ENCODE results near the gene IGFBP1.

Gene IGFBP1

DNA sequence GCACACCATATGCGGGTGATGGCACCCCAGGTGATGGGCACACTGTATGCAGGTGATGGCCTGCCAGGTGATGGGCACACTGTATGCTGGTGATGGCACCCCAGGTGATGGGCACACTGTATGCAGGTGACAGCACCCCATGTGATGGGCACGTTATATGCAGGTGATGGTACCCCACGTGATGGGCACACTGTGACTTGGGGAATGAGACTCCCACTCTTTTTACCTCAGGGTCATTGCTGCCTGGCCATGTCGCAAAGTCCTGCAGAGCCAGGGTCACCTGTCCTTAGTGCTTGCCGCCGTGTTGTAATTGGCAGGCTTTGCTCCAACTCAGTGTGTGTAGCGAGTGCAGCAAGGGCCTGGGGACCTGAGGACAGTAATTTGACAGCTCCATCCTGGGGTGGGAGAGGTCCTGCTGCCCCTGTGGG, 7.8 kb upstream of the IGFBP1 start:
- Histone ChIP-seq H3K27ac (ENCODE audit: insufficient read depth, low read length, poor library complexity, severe bottlenecking) (no peak overlapping the region), H3K4me3 (ENCODE audit: insufficient read depth, low read depth, low read length, poor library complexity, severe bottlenecking) (no peak overlapping the region), H3K9me3 (ENCODE audit: control insufficient read depth, low read length) (no peaks in the 10 kb centered on the region), H3K36me3 (ENCODE audit: control insufficient read depth, insufficient read depth, low read length) (no peaks in the 10 kb centered on the region), H3K4me1 (ENCODE audit: control insufficient read depth, insufficient read depth, low read length, poor library complexity, severe bottlenecking) (no peaks in the 10 kb centered on the region), H3K27me3 (replicated peaks; ENCODE audit: control insufficient read depth, insufficient read depth, low read length, poor library complexity, severe bottlenecking) (no peaks in the 10 kb centered on the region)
- DNase-seq, result no peak

DNA sequence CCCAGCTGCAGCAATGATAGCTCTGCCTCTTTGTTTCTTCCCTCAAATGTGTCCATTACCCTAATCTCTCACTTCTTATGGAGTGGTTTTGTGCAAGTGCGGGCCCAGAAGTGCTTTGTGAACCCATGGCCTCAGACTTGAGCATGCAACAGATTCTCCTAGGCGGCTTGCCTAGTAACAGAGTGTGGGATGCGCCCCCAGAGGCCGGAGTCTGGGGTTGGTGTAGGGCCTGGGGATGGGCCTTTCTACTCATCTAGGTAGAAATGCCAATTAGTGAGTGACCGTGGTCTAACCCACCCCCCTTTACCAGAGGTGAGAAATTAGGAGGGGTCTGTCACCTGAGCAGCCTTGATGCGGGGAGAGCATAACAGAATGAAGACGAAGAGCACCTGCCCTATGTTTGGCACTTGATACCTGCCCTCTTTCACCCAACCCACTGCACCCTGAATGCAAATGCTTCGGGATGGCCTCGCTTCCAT, 7.0 kb upstream of the IGFBP1 start:
- Histone ChIP-seq H3K27ac (ENCODE audit: insufficient read depth, low read length, poor library complexity, severe bottlenecking) (no peak overlapping the region), H3K27me3 (replicated peaks; ENCODE audit: control insufficient read depth, insufficient read depth, low read length, poor library complexity, severe bottlenecking) (no peaks in the 10 kb centered on the region), H3K9me3 (ENCODE audit: control insufficient read depth, low read length) (no peaks in the 10 kb centered on the region), H3K4me3 (ENCODE audit: insufficient read depth, low read depth, low read length, poor library complexity, severe bottlenecking) (no peak overlapping the region), H3K4me1 (ENCODE audit: control insufficient read depth, insufficient read depth, low read length, poor library complexity, severe bottlenecking) (no peaks in the 10 kb centered on the region), H3K36me3 (ENCODE audit: control insufficient read depth, insufficient read depth, low read length) (no peaks in the 10 kb centered on the region)
- no peak for DNase-seq

GRCh38 chr7:45881759-45882464, 6.4 kb upstream of the IGFBP1 start:
- Histone ChIP-seq H3K4me3 (ENCODE audit: insufficient read depth, low read depth, low read length, poor library complexity, severe bottlenecking) (no peak overlapping the region), H3K4me1 (ENCODE audit: control insufficient read depth, insufficient read depth, low read length, poor library complexity, severe bottlenecking) (no peaks in the 10 kb centered on the region), H3K27me3 (replicated peaks; ENCODE audit: control insufficient read depth, insufficient read depth, low read length, poor library complexity, severe bottlenecking) (no peaks in the 10 kb centered on the region), H3K9me3 (ENCODE audit: control insufficient read depth, low read length) (no peaks in the 10 kb centered on the region), H3K36me3 (ENCODE audit: control insufficient read depth, insufficient read depth, low read length) (no peaks in the 10 kb centered on the region), H3K27ac (ENCODE audit: insufficient read depth, low read length, poor library complexity, severe bottlenecking) (no peak overlapping the region)
- DNase-seq, result no peak

- Histone ChIP-seq H3K9me3 (ENCODE audit: control insufficient read depth, low read length) (no peaks in the 10 kb centered on the region), H3K4me3 (ENCODE audit: insufficient read depth, low read depth, low read length, poor library complexity, severe bottlenecking) (no peak overlapping the region), H3K27me3 (replicated peaks; ENCODE audit: control insufficient read depth, insufficient read depth, low read length, poor library complexity, severe bottlenecking) (no peaks in the 10 kb centered on the region), H3K27ac (ENCODE audit: insufficient read depth, low read length, poor library complexity, severe bottlenecking) (no peak overlapping the region), H3K4me1 (ENCODE audit: control insufficient read depth, insufficient read depth, low read length, poor library complexity, severe bottlenecking) (no peaks in the 10 kb centered on the region), H3K36me3 (ENCODE audit: control insufficient read depth, insufficient read depth, low read length) (no peaks in the 10 kb centered on the region)
- no peak for DNase-seq
Measured at GRCh38 chr7:45882465-45882810, 5.8 kb upstream of the IGFBP1 start.

GRCh38 chr7:45884136-45884535, 4.2 kb upstream of the IGFBP1 start:
- Histone ChIP-seq H3K27ac (ENCODE audit: insufficient read depth, low read length, poor library complexity, severe bottlenecking) (no peak overlapping the region), H3K36me3 (ENCODE audit: control insufficient read depth, insufficient read depth, low read length) (no peaks in the 10 kb centered on the region), H3K4me1 (ENCODE audit: control insufficient read depth, insufficient read depth, low read length, poor library complexity, severe bottlenecking) (no peaks in the 10 kb centered on the region), H3K9me3 (ENCODE audit: control insufficient read depth, low read length) (no peaks in the 10 kb centered on the region), H3K27me3 (replicated peaks; ENCODE audit: control insufficient read depth, insufficient read depth, low read length, poor library complexity, severe bottlenecking) (peaks cover 13% of the 10 kb centered on the region), H3K4me3 (ENCODE audit: insufficient read depth, low read depth, low read length, poor library complexity, severe bottlenecking) (no peak overlapping the region)
- DNase-seq, result no peak

- peaks cover 23% of the 10 kb centered on the region for H3K27me3 ChIP-seq (replicated peaks; ENCODE audit: control insufficient read depth, insufficient read depth, low read length, poor library complexity, severe bottlenecking)
- H3K4me3 ChIP-seq (ENCODE audit: insufficient read depth, low read depth, low read length, poor library complexity, severe bottlenecking), result no peak overlapping the region
- no peak overlapping the region for H3K27ac ChIP-seq (ENCODE audit: insufficient read depth, low read length, poor library complexity, severe bottlenecking)
- no peak for DNase-seq
- H3K9me3 ChIP-seq (ENCODE audit: control insufficient read depth, low read length), result no peaks in the 10 kb centered on the region
- H3K36me3 ChIP-seq (ENCODE audit: control insufficient read depth, insufficient read depth, low read length), result no peaks in the 10 kb centered on the region
- H3K4me1 ChIP-seq (ENCODE audit: control insufficient read depth, insufficient read depth, low read length, poor library complexity, severe bottlenecking), result no peaks in the 10 kb centered on the region
Measured at GRCh38 chr7:45885264-45885882, 2.9 kb upstream of the IGFBP1 start.

DNA sequence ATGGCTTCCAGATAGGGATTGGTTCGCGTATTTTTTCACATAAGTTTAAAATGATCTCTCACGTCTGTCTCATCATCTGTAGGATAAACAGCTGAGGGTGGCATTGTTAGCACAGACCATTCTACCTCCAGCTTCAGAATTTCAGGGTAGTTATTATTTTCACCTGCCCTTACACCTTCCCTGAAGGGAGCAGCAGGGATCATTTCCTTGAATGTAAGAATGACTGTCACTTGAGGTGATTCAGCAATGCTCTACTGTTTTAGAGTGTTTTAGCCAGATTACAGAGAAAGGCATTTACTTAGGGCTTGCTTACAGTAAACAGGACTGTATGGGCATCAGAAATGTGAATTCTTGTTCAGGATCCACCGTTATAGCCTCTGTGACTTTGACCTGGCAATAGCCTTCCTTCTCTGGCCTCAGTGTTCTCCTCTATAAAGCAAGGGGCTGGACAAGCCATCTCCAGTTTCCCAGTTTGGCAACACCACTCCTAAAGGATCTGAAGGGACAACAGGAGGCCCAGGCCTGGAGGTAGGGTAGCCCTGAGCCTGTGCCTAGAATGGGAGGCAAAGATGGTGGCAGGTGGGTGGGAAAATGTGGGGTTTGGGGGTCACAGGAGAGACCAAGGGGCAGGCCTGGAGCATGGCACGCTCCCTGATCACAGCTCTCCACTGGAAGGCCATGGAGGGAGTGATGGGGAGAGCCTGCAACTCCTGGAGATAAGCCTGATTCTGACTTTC, 1.2 kb upstream of the IGFBP1 start:
- Histone ChIP-seq H3K4me1 (ENCODE audit: control insufficient read depth, insufficient read depth, low read length, poor library complexity, severe bottlenecking) (no peaks in the 10 kb centered on the region), H3K36me3 (ENCODE audit: control insufficient read depth, insufficient read depth, low read length) (no peaks in the 10 kb centered on the region), H3K27ac (ENCODE audit: insufficient read depth, low read length, poor library complexity, severe bottlenecking) (no peak overlapping the region), H3K27me3 (replicated peaks; ENCODE audit: control insufficient read depth, insufficient read depth, low read length, poor library complexity, severe bottlenecking) (peaks cover 23% of the 10 kb centered on the region), H3K9me3 (ENCODE audit: control insufficient read depth, low read length) (no peaks in the 10 kb centered on the region), H3K4me3 (ENCODE audit: insufficient read depth, low read depth, low read length, poor library complexity, severe bottlenecking) (no peak overlapping the region)
- no peak for DNase-seq

GRCh38 chr7:45888993-45889366, 692 bp downstream of the IGFBP1 start:
- Histone ChIP-seq H3K4me1 (ENCODE audit: control insufficient read depth, insufficient read depth, low read length, poor library complexity, severe bottlenecking) (no peaks in the 10 kb centered on the region), H3K4me3 (ENCODE audit: insufficient read depth, low read depth, low read length, poor library complexity, severe bottlenecking) (no peak overlapping the region), H3K27ac (ENCODE audit: insufficient read depth, low read length, poor library complexity, severe bottlenecking) (no peak overlapping the region), H3K9me3 (ENCODE audit: control insufficient read depth, low read length) (no peaks in the 10 kb centered on the region), H3K36me3 (ENCODE audit: control insufficient read depth, insufficient read depth, low read length) (no peaks in the 10 kb centered on the region), H3K27me3 (replicated peaks; ENCODE audit: control insufficient read depth, insufficient read depth, low read length, poor library complexity, severe bottlenecking) (peaks cover 23% of the 10 kb centered on the region)
- DNase-seq, result no peak

DNA sequence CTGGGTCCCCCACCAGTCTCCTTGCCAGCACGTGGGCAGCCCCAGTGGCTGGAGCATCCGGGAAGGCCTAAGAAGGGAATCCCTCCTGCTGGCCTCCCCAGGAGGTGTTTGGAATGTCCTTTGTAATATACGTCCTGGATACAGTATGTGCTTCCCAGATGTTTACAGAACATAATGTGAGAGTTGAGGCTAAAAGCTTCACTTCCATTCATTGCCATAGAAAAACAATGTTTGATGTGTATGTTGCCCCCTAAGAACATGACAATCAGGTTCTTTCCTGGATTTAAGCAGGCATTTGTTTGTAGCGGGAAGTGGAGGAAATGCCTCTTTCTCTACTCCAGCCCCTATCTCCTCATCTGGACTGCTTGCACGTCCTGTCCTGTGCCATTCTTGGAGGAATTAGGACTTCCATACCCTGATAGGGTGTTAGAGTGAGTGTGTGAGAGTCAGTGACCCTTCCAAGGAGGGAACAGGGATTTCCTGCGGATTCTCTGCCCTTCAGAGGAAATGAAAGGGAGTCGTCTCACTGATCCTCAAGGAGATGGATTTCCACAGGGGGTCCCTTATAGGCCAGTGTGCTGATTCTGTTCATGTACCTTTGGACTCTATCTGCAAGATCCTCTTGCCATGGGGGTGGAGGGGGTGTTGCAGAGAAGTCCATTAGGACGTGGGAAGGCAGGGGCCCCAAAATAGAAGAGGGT, 1.2 kb downstream of the IGFBP1 start:
- Histone ChIP-seq H3K9me3 (ENCODE audit: control insufficient read depth, low read length) (no peaks in the 10 kb centered on the region), H3K4me1 (ENCODE audit: control insufficient read depth, insufficient read depth, low read length, poor library complexity, severe bottlenecking) (no peaks in the 10 kb centered on the region), H3K27ac (ENCODE audit: insufficient read depth, low read length, poor library complexity, severe bottlenecking) (no peak overlapping the region), H3K4me3 (ENCODE audit: insufficient read depth, low read depth, low read length, poor library complexity, severe bottlenecking) (no peak overlapping the region), H3K27me3 (replicated peaks; ENCODE audit: control insufficient read depth, insufficient read depth, low read length, poor library complexity, severe bottlenecking) (peaks cover 23% of the 10 kb centered on the region), H3K36me3 (ENCODE audit: control insufficient read depth, insufficient read depth, low read length) (no peaks in the 10 kb centered on the region)
- no peak for DNase-seq

Measured in effector memory CD4-positive, alpha-beta T cell (primary cell).